HepG2 (cell line): Measurements from ENCODE around the gene ANKRD17. TPM values are rescaled to one million over a fixed set of nuclear protein-coding genes. Genes with fewer than 3 reads are reported as not detected.

ENCODE experiments used
- ATAC-seq: fragments of 200-7000 bp; cut with Tn5 transposase; 3 replicates; pipeline ENCODE4 v1.9.1; 2020; ENCODE audit warnings: mild to moderate bottlenecking, moderate library complexity
- BruUV-seq: library from RNA; stranded (reverse); fragments of 400-500 nt; replicated peaks from 2 replicates; lab custom pipeline; 2021; lab: Mats Ljungman, UMichigan
- CTCF ChIA-PET: fragments of 300-600 bp; formaldehyde crosslinking; extraction: SDS; loops from one replicate; lab custom pipeline; 2021; ENCODE audit warnings: low total read pairs, inconsistent platforms, low intra/inter-chr PET ratio; lab: Yijun Ruan, JAX
- POLR2A ChIA-PET: fragments of 350-600 bp; sonication (Branson Sonifier 250); formaldehyde crosslinking; loops from one replicate; lab custom pipeline; 2020; ENCODE audit warnings: antibody characterized with exemption, inconsistent platforms; lab: Yijun Ruan, JAX
- DNase-seq: peaks from one replicate; pipeline ENCODE4 v3.0.0-alpha.2; 2015; ENCODE audit warnings: low spot score
- FAIRE-seq: peaks from 3 replicates; lab custom pipeline; 2011; peaks lifted over from hg19 to GRCh38; lab: Jason Lieb, UNC
- H2AFZ ChIP-seq: one replicate; pipeline ENCODE4 v1.6.1; 2011; ENCODE audit warnings: low read length, inconsistent platforms
- H3K27ac ChIP-seq: fragments of 300-600 bp; 3 replicates; pipeline ENCODE4 v1.8.0; 2011; ENCODE audit warnings: mixed run types, mild to moderate bottlenecking, mixed read lengths, low read length, inconsistent platforms; ENCODE audit not compliant: insufficient read depth; ENCODE audit errors: extremely low read length
- H3K27me3 ChIP-seq, 2 experiments: fragments of 200-600 bp in 1 of 2; 2 replicates in 1 of 2; 3 replicates in 1 of 2; pipeline versions ENCODE4 v1.6.0 to v1.8.0; 2011; ENCODE audit warnings: low read length in 2 of 2, mild to moderate bottlenecking in 2 of 2, moderate library complexity in 2 of 2, inconsistent platforms in 1 of 2; ENCODE audit not compliant: insufficient read depth in 2 of 2, control insufficient read depth in 1 of 2
- H3K36me3 ChIP-seq, 2 experiments: fragments of 200-600 bp in 1 of 2; replicated peaks in 1 of 2; 2 replicates in 1 of 2; 3 replicates in 1 of 2; pipeline versions ENCODE4 v1.5.1 to v1.8.0; 2011; ENCODE audit warnings: low read length in 2 of 2, inconsistent platforms in 1 of 2; ENCODE audit not compliant: insufficient read depth in 2 of 2, control insufficient read depth in 1 of 2
- H3K4me1 ChIP-seq: 2 replicates; pipeline ENCODE4 v1.5.1; 2012; ENCODE audit warnings: low read length, inconsistent platforms; ENCODE audit not compliant: insufficient read depth
- H3K4me2 ChIP-seq: 2 replicates; pipeline ENCODE4 v1.6.0; 2011; ENCODE audit warnings: low read depth, low read length, inconsistent platforms
- H3K4me3 ChIP-seq, 3 experiments: fragments of 200-600 bp in 1 of 3; sonication (generic), shearing (Covaris generic) in 1 of 3; replicated peaks in 1 of 3; 2 replicates each; pipeline ENCODE4 v1.5.1; 2011 to 2016; ENCODE audit warnings: low read length in 3 of 3, inconsistent platforms in 2 of 3, low read depth in 2 of 3, mild to moderate bottlenecking in 2 of 3, control low read depth in 1 of 3, mixed read lengths in 1 of 3; ENCODE audit not compliant: insufficient read depth in 1 of 3
- H3K79me2 ChIP-seq: one replicate; pipeline ENCODE4 v1.6.1; 2011; ENCODE audit warnings: low read length, inconsistent platforms; ENCODE audit not compliant: insufficient read depth
- H3K9ac ChIP-seq: 2 replicates; pipeline ENCODE4 v1.6.0; 2011; ENCODE audit warnings: mild to moderate bottlenecking, low read depth, low read length, inconsistent platforms; ENCODE audit not compliant: insufficient read depth
- H3K9me3 ChIP-seq: 2 replicates; pipeline ENCODE4 v1.5.1; 2012; ENCODE audit warnings: mild to moderate bottlenecking, low read length
- H4K20me1 ChIP-seq: 2 replicates; pipeline ENCODE4 v1.6.0; 2011; ENCODE audit warnings: inconsistent platforms, mild to moderate bottlenecking, low read length, moderate library complexity; ENCODE audit not compliant: insufficient read depth
- BCL3 ChIP-seq: sonication (generic); formaldehyde crosslinking; IDR thresholded peaks from 2 replicates; pipeline ENCODE4 v1.5.1; 2020; ENCODE audit warnings: mild to moderate bottlenecking, missing genetic modification reagents, moderate library complexity
- CBX5 ChIP-seq: sonication (generic); formaldehyde crosslinking; IDR thresholded peaks from 2 replicates; pipeline ENCODE4 v1.4.0; 2020; ENCODE audit warnings: missing genetic modification reagents, borderline replicate concordance
- CEBPB ChIP-seq: IDR thresholded peaks from 2 replicates; pipeline ENCODE4 v1.6.1; 2011; ENCODE audit warnings: low read depth, low read length, improper control_type of control experiment, borderline replicate concordance
- CREM ChIP-seq, 2 experiments: sonication (generic) in 1 of 2; formaldehyde crosslinking in 1 of 2; IDR thresholded peaks; 2 replicates each; pipeline versions ENCODE4 v1.4.0 to v1.6.1; 2016 to 2020; ENCODE audit warnings: antibody characterized with exemption in 1 of 2, mild to moderate bottlenecking in 1 of 2, missing genetic modification reagents in 1 of 2
- DPF2 ChIP-seq: sonication (generic); formaldehyde crosslinking; IDR thresholded peaks from 2 replicates; pipeline ENCODE4 v1.4.0; 2020; ENCODE audit warnings: mild to moderate bottlenecking, low read depth, missing genetic modification reagents, borderline replicate concordance
- E2F5 ChIP-seq: sonication (generic); formaldehyde crosslinking; conservative IDR thresholded peaks from 2 replicates; pipeline ENCODE4 v1.4.0; 2020; ENCODE audit warnings: missing genetic modification reagents
- KMT2B ChIP-seq: IDR thresholded peaks from 2 replicates; pipeline ENCODE4 v1.6.1; 2016; ENCODE audit warnings: missing genetic modification reagents, missing compliant biosample characterization
- NCOA1 ChIP-seq: sonication (generic); formaldehyde crosslinking; IDR thresholded peaks from 2 replicates; pipeline ENCODE4 v1.9.0; 2021; ENCODE audit warnings: missing genetic modification reagents
- POGZ ChIP-seq: sonication (generic); formaldehyde crosslinking; IDR thresholded peaks from 2 replicates; pipeline ENCODE4 v1.4.0; 2020; ENCODE audit warnings: mild to moderate bottlenecking, missing genetic modification reagents
- PRPF4 ChIP-seq: fragments of 200-400 bp; formaldehyde crosslinking; IDR thresholded peaks from 2 replicates; pipeline ENCODE4 v1.6.1; 2016; ENCODE audit warnings: low read length, low read depth; ENCODE audit not compliant: poor library complexity, severe bottlenecking
- SETDB1 ChIP-seq: sonication (generic); formaldehyde crosslinking; IDR thresholded peaks from 2 replicates; pipeline ENCODE4 v1.5.1; 2020; ENCODE audit warnings: missing genetic modification reagents, mild to moderate bottlenecking, borderline replicate concordance
- SRY ChIP-seq: sonication (generic); formaldehyde crosslinking; IDR thresholded peaks from 2 replicates; pipeline ENCODE4 v1.8.0; 2022; ENCODE audit warnings: mild to moderate bottlenecking, missing genetic modification reagents
- TARDBP ChIP-seq: sonication (generic); formaldehyde crosslinking; IDR thresholded peaks from 2 replicates; pipeline ENCODE4 v1.8.0; 2022; ENCODE audit warnings: mild to moderate bottlenecking, missing genetic modification reagents
- ZNF256 ChIP-seq: sonication (generic); formaldehyde crosslinking; conservative IDR thresholded peaks from 2 replicates; pipeline ENCODE4 v1.4.0; 2020; ENCODE audit warnings: missing genetic modification reagents
- ZNF281 ChIP-seq: sonication (generic); formaldehyde crosslinking; IDR thresholded peaks from 2 replicates; pipeline ENCODE4 v1.4.0; 2020; ENCODE audit warnings: missing genetic modification reagents, borderline replicate concordance
- ZNF512B ChIP-seq: sonication (generic); formaldehyde crosslinking; IDR thresholded peaks from 2 replicates; pipeline ENCODE4 v1.5.1; 2020; ENCODE audit warnings: missing genetic modification reagents, mild to moderate bottlenecking, borderline replicate concordance
- ZNF678 ChIP-seq: sonication (generic); formaldehyde crosslinking; IDR thresholded peaks from 2 replicates; pipeline ENCODE4 v1.4.0; 2020; ENCODE audit warnings: mild to moderate bottlenecking, missing genetic modification reagents
- WGBS: methylation state at CpG from one replicate; pipeline ENCODE4 v1.1.6; 2017; ENCODE audit warnings: low lambda C conversion rate; 5-methylcytosine and 5-hydroxymethylcytosine counted together
- in situ Hi-C: cut with HindIII; loops from 2 replicates; pipeline ENCODE4 v1.10.0; 2017; ENCODE audit warnings: low pct_unique_long_range_greater_than_20kb; ENCODE audit not compliant: extremely low pct_ligation_motif_present
- intact Hi-C: fragments of 100-400 bp; cut with micrococcal nuclease; formaldehyde crosslinking; loops from one replicate; pipeline ENCODE4 v1.10.0; 2022; ENCODE audit not compliant: unreplicated experiment
- polyA plus RNA-seq, 8 experiments: library from polyadenylated mRNA; depleted of rRNA in 3 of 8; stranded (reverse) in 7 of 8; unstranded in 1 of 8; fragments of >200 nt; fragmentation: Illumina TruSeq in 4 of 8; extraction: Trizol in 4 of 8; gene quantifications; 2 replicates each; pipeline versions ENCODE4 v1.2.1 to v1.2.3, GENCODE V29; 2011 to 2016; ENCODE audit warnings: low read depth in 4 of 8, missing spikeins in 1 of 8, mixed read lengths in 1 of 8; ENCODE audit not compliant: insufficient read depth in 1 of 8
- total RNA-seq, 5 experiments: library from RNA; depleted of rRNA; stranded (reverse); fragments of >200 nt; fragmentation: Illumina TruSeq; extraction: Trizol; gene quantifications; 2 replicates each; pipeline ENCODE4 v1.2.3, GENCODE V29; 2016; ENCODE audit warnings: low read depth in 1 of 5

ANKRD17 gene
- total and polyA plus RNA-seq, 2 of the 13 experiments (the other 11 are each of a cell fraction or from before 2014, with no cell fraction given), result 55.7 to 61.1 TPM

- intact Hi-C loops, result no loop called here
- Histone ChIP-seq H4K20me1 (peaks cover 87% of the 10 kb centered on the region), H3K27me3 (no peaks in the 10 kb centered on the region; a peak in 1 of 5 replicates), H3K36me3 (peaks cover 2 to 33% of the 10 kb centered on the region in 2 experiments; a peak in 4 of 5 replicates), H3K9ac (no peak overlapping the region), H3K4me1 (peaks cover 50% of the 10 kb centered on the region), H3K79me2 (peaks cover 100% of the 10 kb centered on the region), H3K9me3 (no peaks in the 10 kb centered on the region), H3K27ac (no peak overlapping the region), H3K4me3 (no peak overlapping the region), H2AFZ (no peak overlapping the region), H3K4me2 (no peak overlapping the region)
- 95% methylated on average over 1 of the region's 1 CpG for WGBS
- DNase-seq, result no peak
- TF ChIP-seq TARDBP (CRISPR knock-in tag), result no peak
- TF ChIP-seq POGZ (CRISPR knock-in tag), result no peak
- no peak for TF ChIP-seq CBX5 (CRISPR knock-in tag)
- no peak for TF ChIP-seq NCOA1 (CRISPR knock-in tag)
- TF ChIP-seq E2F5 (CRISPR knock-in tag), result no peak
- no peak for TF ChIP-seq ZNF256 (CRISPR knock-in tag)
- no peak for TF ChIP-seq KMT2B (CRISPR knock-in tag)
- no peak for TF ChIP-seq CREM (IDR thresholded peaks at IDR 0.05)
- no peak for TF ChIP-seq CREM (CRISPR knock-in tag; IDR thresholded peaks at IDR 0.05)
- no peak for TF ChIP-seq BCL3
- no peak for TF ChIP-seq DPF2 (CRISPR knock-in tag)
- no peak for TF ChIP-seq ZNF678 (CRISPR knock-in tag)
- no peak for TF ChIP-seq SETDB1
- TF ChIP-seq ZNF512B, result no peak
- no peak for TF ChIP-seq PRPF4
- TF ChIP-seq SRY (CRISPR knock-in tag), result no peak
- TF ChIP-seq ZNF281, result no peak
- TF ChIP-seq CEBPB, result no peak
- ATAC-seq, result no peak
- no peak for FAIRE-seq
- BruUV-seq, result no TSS peak
- in situ Hi-C loops, result no loop called here
- POLR2A ChIA-PET, result interaction anchor here (1.1 kb wide), 1 partner anchor 10 kb away, joined by 7 read pairs; the partner anchor contains the start of gene ANKRD17
- CTCF ChIA-PET, result no interaction called here
Observed at GRCh38 chr4:73248416-73248815, 10.2 kb downstream of the ANKRD17 start.
